Mesendoderm (in vitro differentiated cells): ENCODE measurements around the gene TET1.

ENCODE experiments used
- DNase-seq: peaks from one replicate; pipeline ENCODE4 v3.0.0; 2013
- H2AK5ac ChIP-seq: 2 replicates; pipeline ENCODE4 v1.6.1; 2013; ENCODE audit warnings: low read length, inconsistent platforms
- H2BK120ac ChIP-seq: 2 replicates; pipeline ENCODE4 v1.6.1; 2013; ENCODE audit warnings: low read depth, mild to moderate bottlenecking, low read length, moderate library complexity, mixed read lengths
- H2BK15ac ChIP-seq: replicated peaks from 2 replicates; pipeline ENCODE4 v1.6.1; 2013; ENCODE audit warnings: low read depth, mild to moderate bottlenecking, moderate library complexity
- H2BK5ac ChIP-seq: 2 replicates; pipeline ENCODE4 v1.6.1; 2013; ENCODE audit warnings: low read length, inconsistent platforms
- H3K18ac ChIP-seq: 2 replicates; pipeline ENCODE4 v1.6.1; 2013; ENCODE audit warnings: mild to moderate bottlenecking, low read length, mixed read lengths
- H3K23ac ChIP-seq: one replicate; pipeline ENCODE4 v1.6.1; 2013; ENCODE audit warnings: low read length
- H3K27ac ChIP-seq: 2 replicates; pipeline ENCODE4 v1.5.1; 2013; ENCODE audit warnings: low read depth, mild to moderate bottlenecking, inconsistent platforms, low read length, moderate library complexity
- H3K27me3 ChIP-seq: 2 replicates; pipeline ENCODE4 v1.6.1; 2013; ENCODE audit warnings: low read length, control low read depth, mild to moderate bottlenecking, inconsistent platforms; ENCODE audit not compliant: insufficient read depth, poor library complexity
- H3K36me3 ChIP-seq: 2 replicates; pipeline ENCODE4 v1.6.1; 2013; ENCODE audit warnings: low read length, inconsistent platforms; ENCODE audit not compliant: control insufficient read depth, insufficient read depth
- H3K4ac ChIP-seq: one replicate; pipeline ENCODE4 v1.6.1; 2013; ENCODE audit warnings: low read depth, mild to moderate bottlenecking, low read length, moderate library complexity
- H3K4me1 ChIP-seq: 2 replicates; pipeline ENCODE4 v1.6.1; 2013; ENCODE audit warnings: low read depth, low read length, inconsistent platforms; ENCODE audit not compliant: control insufficient read depth
- H3K4me2 ChIP-seq: 2 replicates; pipeline ENCODE4 v1.6.1; 2013; ENCODE audit warnings: low read length
- H3K4me3 ChIP-seq: 2 replicates; pipeline ENCODE4 v1.5.1; 2013; ENCODE audit warnings: mild to moderate bottlenecking, low read length
- H3K56ac ChIP-seq: one replicate; pipeline ENCODE4 v1.6.1; 2013; ENCODE audit warnings: low read length
- H3K79me1 ChIP-seq: 2 replicates; pipeline ENCODE4 v1.6.1; 2013; ENCODE audit warnings: low read length, inconsistent platforms
- H3K79me2 ChIP-seq: 2 replicates; pipeline ENCODE4 v1.6.1; 2013; ENCODE audit warnings: mild to moderate bottlenecking, low read length; ENCODE audit not compliant: control insufficient read depth, insufficient read depth
- H3K9ac ChIP-seq: 2 replicates; pipeline ENCODE4 v1.6.1; 2013; ENCODE audit warnings: low read length, inconsistent platforms
- H4K5ac ChIP-seq: one replicate; pipeline ENCODE4 v1.6.1; 2013; ENCODE audit warnings: low read length
- H4K8ac ChIP-seq: one replicate; pipeline ENCODE4 v1.6.1; 2013; ENCODE audit warnings: low read depth, mild to moderate bottlenecking, control low read depth, low read length, moderate library complexity
- WGBS: extraction: QIAGEN DNeasy Blood & Tissue Kit; methylation state at CpG from one replicate; pipeline ENCODE4 v1.1.7; 2013; ENCODE audit warnings: low lambda C conversion rate, missing lambda C conversion rate; ENCODE audit not compliant: insufficient coverage; ENCODE audit errors: extremely low coverage; 5-methylcytosine and 5-hydroxymethylcytosine counted together

The TET1 gene

GRCh38 chr10:68598978-68599770, 39.0 kb downstream of the TET1 start:
- Histone ChIP-seq H2AK5ac (peak overlapping the region; percentile 48), H3K56ac (peak overlapping the region; percentile 67), H2BK15ac (no peak overlapping the region), H3K4me3 (no peak overlapping the region), H3K27me3 (no peaks in the 10 kb centered on the region), H2BK120ac (no peak overlapping the region), H3K79me1 (peaks cover 6% of the 10 kb centered on the region), H3K36me3 (no peaks in the 10 kb centered on the region), H3K4me1 (peaks cover 12% of the 10 kb centered on the region), H3K9ac (peak overlapping the region; percentile 65), H3K79me2 (peaks cover 8% of the 10 kb centered on the region), H3K18ac (no peak overlapping the region), H4K8ac (no peak overlapping the region), H3K4me2 (no peak overlapping the region), H4K5ac (peak overlapping the region; percentile 17), H3K27ac (peak overlapping the region; percentile 48), H3K23ac (peak overlapping the region; percentile 29), H3K4ac (no peak overlapping the region), H2BK5ac (peak overlapping the region; percentile 33)
- DNase-seq: peak; percentile 36
- WGBS: no CpG with 5 or more reads among the region's 23 CpGs

- H4K8ac ChIP-seq: no peak overlapping the region
- H3K4me2 ChIP-seq: peak overlapping the region; percentile 54
- DNase-seq: no peak
- peak overlapping the region; percentile 65 for H3K27ac ChIP-seq
- peak overlapping the region; percentile 17 for H4K5ac ChIP-seq
- H3K9ac ChIP-seq: peak overlapping the region; percentile 65
- H3K4ac ChIP-seq: peak overlapping the region; percentile 45
- peak overlapping the region; percentile 44 for H3K18ac ChIP-seq
- H3K23ac ChIP-seq: peak overlapping the region; percentile 29
- no CpG with 5 or more reads among the region's 3 CpGs for WGBS
- peak overlapping the region; percentile 87 for H3K56ac ChIP-seq
- no peak overlapping the region for H3K4me3 ChIP-seq
- H3K79me1 ChIP-seq: peaks cover 6% of the 10 kb centered on the region
- H2AK5ac ChIP-seq: no peak overlapping the region
- no peaks in the 10 kb centered on the region for H3K27me3 ChIP-seq
- H2BK15ac ChIP-seq: no peak overlapping the region
- peaks cover 12% of the 10 kb centered on the region for H3K4me1 ChIP-seq
- no peak overlapping the region for H2BK120ac ChIP-seq
- H3K36me3 ChIP-seq: no peaks in the 10 kb centered on the region
- peaks cover 12% of the 10 kb centered on the region for H3K79me2 ChIP-seq
- peak overlapping the region; percentile 33 for H2BK5ac ChIP-seq
These were observed 39.6 kb downstream of the TET1 start for GRCh38 chr10:68599771-68600040.

GRCh38 chr10:68600041-68600778, 40.1 kb downstream of the TET1 start:
- DNase-seq: peak; percentile 98

GRCh38 chr10:68601501-68602265, 41.5 kb downstream of the TET1 start:
- H3K4ac ChIP-seq: no peak overlapping the region
- H2BK120ac ChIP-seq: no peak overlapping the region
- H4K8ac ChIP-seq: no peak overlapping the region
- peaks cover 6% of the 10 kb centered on the region for H3K79me1 ChIP-seq
- no peak overlapping the region for H3K18ac ChIP-seq
- H2BK15ac ChIP-seq: no peak overlapping the region
- H3K4me1 ChIP-seq: peaks cover 12% of the 10 kb centered on the region
- peaks cover 11% of the 10 kb centered on the region for H3K79me2 ChIP-seq
- H2BK5ac ChIP-seq: no peak overlapping the region
- H3K36me3 ChIP-seq: no peaks in the 10 kb centered on the region
- no peak for DNase-seq
- H3K27me3 ChIP-seq: no peaks in the 10 kb centered on the region
- no peak overlapping the region for H3K4me3 ChIP-seq
- H3K9ac ChIP-seq: no peak overlapping the region
- no peak overlapping the region for H3K27ac ChIP-seq
- H3K56ac ChIP-seq: no peak overlapping the region
- no peak overlapping the region for H2AK5ac ChIP-seq
- no peak overlapping the region for H3K23ac ChIP-seq
- H3K4me2 ChIP-seq: no peak overlapping the region
- no CpG with 5 or more reads among the region's 2 CpGs for WGBS
- H4K5ac ChIP-seq: no peak overlapping the region

More at GRCh38 chr10:68600041-68600778, 40.1 kb downstream of the TET1 start:
- Histone ChIP-seq H3K27me3 (no peaks in the 10 kb centered on the region), H3K79me1 (peaks cover 6% of the 10 kb centered on the region), H2AK5ac (no peak overlapping the region), H3K18ac (peak overlapping the region; percentile 89), H3K4me2 (peak overlapping the region; percentile 58), H3K23ac (peak overlapping the region; percentile 29), H2BK15ac (no peak overlapping the region), H4K8ac (no peak overlapping the region), H3K56ac (peak overlapping the region; percentile 87), H2BK120ac (no peak overlapping the region), H4K5ac (no peak overlapping the region), H3K36me3 (no peaks in the 10 kb centered on the region), H3K79me2 (peaks cover 12% of the 10 kb centered on the region), H3K4me1 (peaks cover 12% of the 10 kb centered on the region), H3K4ac (peak overlapping the region; percentile 45), H3K27ac (peak overlapping the region; percentile 65), H3K4me3 (no peak overlapping the region), H3K9ac (peak overlapping the region; percentile 65), H2BK5ac (peak overlapping the region; percentile 77)
- WGBS: no CpG with 5 or more reads among the region's 17 CpGs

GRCh38 chr10:68602434-68602833, 42.3 kb downstream of the TET1 start:
- Histone ChIP-seq H3K9ac (no peak overlapping the region), H4K5ac (no peak overlapping the region), H3K4ac (no peak overlapping the region), H3K4me2 (no peak overlapping the region), H2BK15ac (no peak overlapping the region), H3K4me1 (peaks cover 12% of the 10 kb centered on the region), H3K4me3 (no peak overlapping the region), H3K23ac (no peak overlapping the region), H4K8ac (no peak overlapping the region), H3K27me3 (no peaks in the 10 kb centered on the region), H2BK120ac (no peak overlapping the region), H3K36me3 (no peaks in the 10 kb centered on the region), H3K79me1 (peaks cover 6% of the 10 kb centered on the region), H3K27ac (no peak overlapping the region), H2BK5ac (no peak overlapping the region), H3K79me2 (peaks cover 10% of the 10 kb centered on the region), H3K56ac (no peak overlapping the region), H2AK5ac (no peak overlapping the region), H3K18ac (no peak overlapping the region)
- WGBS: no CpG with 5 or more reads among the region's 2 CpGs
- no peak for DNase-seq
